GM20431 (cell line): ENCODE results near the gene CNOT9.

Experiments
- in situ Hi-C: fragments of 300-500 bp; cut with MseI, MboI; formaldehyde crosslinking; loops from one replicate; pipeline ENCODE4 v1.15.0; 2020; ENCODE audit warnings: low sequenced_read_pairs; ENCODE audit not compliant: unreplicated experiment

Gene CNOT9

DNA sequence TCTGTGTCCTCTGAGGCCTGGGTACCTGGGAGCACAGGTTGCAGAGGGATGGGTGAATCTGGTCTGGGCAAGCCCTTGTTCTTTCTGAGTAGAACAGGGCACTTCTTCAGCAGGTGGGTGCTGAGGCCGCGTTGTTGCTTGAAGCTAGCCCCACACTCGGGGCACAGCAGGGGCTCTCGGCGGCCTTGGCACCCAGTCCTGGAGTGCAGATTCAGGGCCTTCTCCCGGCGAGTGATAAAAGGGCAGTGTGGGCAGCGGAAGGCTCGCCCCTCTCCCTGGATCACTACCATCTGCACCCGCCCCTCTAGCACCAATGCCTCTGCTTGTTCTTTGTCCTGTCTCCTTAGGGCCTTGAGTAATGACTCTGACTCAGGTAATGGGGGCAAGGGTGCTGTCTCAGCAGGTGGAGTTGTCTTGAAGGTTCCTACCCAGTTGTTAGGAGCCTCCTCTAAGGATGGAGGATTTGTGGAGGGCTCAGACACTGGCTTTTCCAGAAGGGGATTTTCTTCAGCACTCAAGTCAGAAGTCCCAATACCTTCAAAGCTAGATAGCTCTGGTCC, 75.2 kb downstream of the CNOT9 start:
- in situ Hi-C loops: no loop called here

DNA sequence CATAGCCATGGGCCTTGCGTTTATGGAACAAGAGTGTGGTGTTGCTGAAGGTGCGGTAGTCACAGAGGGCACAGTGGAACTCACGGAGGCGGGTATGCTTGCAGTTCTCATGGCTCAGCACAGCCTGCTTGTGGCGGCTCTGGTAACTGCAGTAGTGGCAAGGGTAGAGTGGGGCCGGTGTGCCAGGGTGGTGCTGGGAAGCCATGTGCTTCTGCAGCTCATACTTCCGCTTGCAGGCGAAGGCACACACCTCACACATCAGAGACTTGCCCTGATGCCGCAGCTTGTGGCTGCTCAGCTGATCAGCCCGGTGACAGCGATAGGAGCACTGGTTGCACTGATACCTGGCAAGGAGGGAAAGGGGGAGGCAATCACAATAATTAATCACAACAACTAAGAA, 76.1 kb downstream of the CNOT9 start:
- in situ Hi-C loops: no loop called here

DNA sequence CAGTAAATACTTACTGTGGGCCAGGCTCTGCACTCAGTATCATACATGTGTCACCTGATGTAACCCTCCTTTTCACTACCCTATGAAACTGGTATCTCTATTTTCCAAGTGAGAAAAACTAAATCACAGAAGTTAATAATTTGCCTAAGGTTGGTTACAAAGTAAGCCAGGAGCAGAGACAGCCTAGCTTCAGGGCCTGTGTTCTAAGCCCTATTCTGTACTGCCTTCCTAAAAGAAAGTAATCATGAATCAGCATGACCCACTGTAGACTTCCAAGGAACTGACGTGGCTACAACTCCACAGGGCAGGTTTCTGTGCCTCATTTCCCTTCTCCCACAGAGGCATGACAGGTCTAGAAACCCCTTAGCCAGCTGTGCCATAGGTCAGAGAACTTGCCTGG, 76.5 kb downstream of the CNOT9 start:
- in situ Hi-C loops: no loop called here
